H1 (cell line): Measurements from ENCODE around the gene C17orf50.

Experiments used
- BRCA1 ChIP-seq: IDR thresholded peaks from 2 replicates; pipeline ENCODE4 v1.6.1; 2012; ENCODE audit warnings: low read depth, low read length, improper control_type of control experiment
- EP300 ChIP-seq, 2 experiments: IDR thresholded peaks; 1 replicate in 1 of 2; 2 replicates in 1 of 2; pipeline ENCODE4 v1.6.1; 2011 to 2012; ENCODE audit warnings: low read depth in 2 of 2, low read length in 2 of 2, mild to moderate bottlenecking in 2 of 2, borderline replicate concordance in 1 of 2, inconsistent platforms in 1 of 2, moderate library complexity in 1 of 2
- GTF2F1 ChIP-seq: IDR thresholded peaks from 2 replicates; pipeline ENCODE4 v1.6.1; 2012; ENCODE audit warnings: low read depth, low read length, improper control_type of control experiment, borderline replicate concordance
- KDM1A ChIP-seq: fragments of 200-600, 300-600 bp; sonication (generic); IDR thresholded peaks from 2 replicates; pipeline ENCODE4 v1.7.1; 2016; ENCODE audit warnings: mild to moderate bottlenecking, low read length, borderline replicate concordance
- POLR2A ChIP-seq, 2 experiments: IDR thresholded peaks; 1 replicate in 1 of 2; 2 replicates in 1 of 2; pipeline ENCODE4 v1.6.1; 2011; ENCODE audit warnings: low read depth in 2 of 2, low read length in 2 of 2, mild to moderate bottlenecking in 2 of 2; ENCODE audit errors: control extremely low read depth in 1 of 2
- POLR2AphosphoS5 ChIP-seq: IDR thresholded peaks from 2 replicates; pipeline ENCODE4 v1.6.1; 2011; ENCODE audit warnings: low read depth, low read length
- SIN3A ChIP-seq, 2 experiments: IDR thresholded peaks in 1 of 2; conservative IDR thresholded peaks in 1 of 2; 2 replicates each; pipeline ENCODE4 v1.6.1; 2011 to 2012; ENCODE audit warnings: low read length in 2 of 2, improper control_type of control experiment in 1 of 2, low read depth in 1 of 2, mild to moderate bottlenecking in 1 of 2
- SIRT6 ChIP-seq: IDR thresholded peaks from one replicate; pipeline ENCODE4 v1.7.1; 2012; ENCODE audit warnings: low read length, inconsistent platforms
- TBP ChIP-seq: IDR thresholded peaks from 2 replicates; pipeline ENCODE4 v1.6.1; 2011; ENCODE audit warnings: low read depth, low read length, improper control_type of control experiment
- YY1 ChIP-seq: IDR thresholded peaks from 2 replicates; pipeline ENCODE4 v1.6.1; 2011; ENCODE audit warnings: low read depth, mild to moderate bottlenecking, low read length
- TF ChIP-seq, protein P1 (sequence below), 3 experiments: IDR thresholded peaks; 1 replicate in 2 of 3; 2 replicates in 1 of 3; pipeline versions ENCODE4 v1.5.1 to v1.6.1; 2011; ENCODE audit warnings: low read length in 3 of 3, mild to moderate bottlenecking in 3 of 3, inconsistent platforms in 2 of 3, low read depth in 1 of 3, moderate library complexity in 1 of 3; ENCODE audit not compliant: insufficient read depth in 1 of 3; ENCODE audit errors: control extremely low read depth in 1 of 3
- TF ChIP-seq, protein P2 (sequence below): IDR thresholded peaks from 2 replicates; pipeline ENCODE4 v1.6.1; 2012; ENCODE audit warnings: inconsistent platforms

GRCh38 chr17:35728551-35728950 is 32.1 kb upstream of the C17orf50 start:
- TF ChIP-seq YY1 (no peak), GTF2F1 (no peak), SIN3A (conservative IDR thresholded peaks at IDR 0.05 in 1 of 2, IDR thresholded peaks at IDR 0.05 in 1 of 2; ENCODE audit: low read depth in 1 of 2, low read length in 2 of 2) (no peak), EP300 (IDR thresholded peaks at IDR 0.05; ENCODE audit: borderline replicate concordance in 1 of 2, low read depth in 2 of 2, low read length in 2 of 2) (no peak), BRCA1 (no peak), KDM1A (no peak), POLR2A (IDR thresholded peaks at IDR 0.05; ENCODE audit: control extremely low read depth in 1 of 2, low read depth in 2 of 2, low read length in 2 of 2) (no peak), POLR2AphosphoS5 (no peak), TBP (no peak), SIRT6 (no peak)
- TF ChIP-seq, protein P1, sequence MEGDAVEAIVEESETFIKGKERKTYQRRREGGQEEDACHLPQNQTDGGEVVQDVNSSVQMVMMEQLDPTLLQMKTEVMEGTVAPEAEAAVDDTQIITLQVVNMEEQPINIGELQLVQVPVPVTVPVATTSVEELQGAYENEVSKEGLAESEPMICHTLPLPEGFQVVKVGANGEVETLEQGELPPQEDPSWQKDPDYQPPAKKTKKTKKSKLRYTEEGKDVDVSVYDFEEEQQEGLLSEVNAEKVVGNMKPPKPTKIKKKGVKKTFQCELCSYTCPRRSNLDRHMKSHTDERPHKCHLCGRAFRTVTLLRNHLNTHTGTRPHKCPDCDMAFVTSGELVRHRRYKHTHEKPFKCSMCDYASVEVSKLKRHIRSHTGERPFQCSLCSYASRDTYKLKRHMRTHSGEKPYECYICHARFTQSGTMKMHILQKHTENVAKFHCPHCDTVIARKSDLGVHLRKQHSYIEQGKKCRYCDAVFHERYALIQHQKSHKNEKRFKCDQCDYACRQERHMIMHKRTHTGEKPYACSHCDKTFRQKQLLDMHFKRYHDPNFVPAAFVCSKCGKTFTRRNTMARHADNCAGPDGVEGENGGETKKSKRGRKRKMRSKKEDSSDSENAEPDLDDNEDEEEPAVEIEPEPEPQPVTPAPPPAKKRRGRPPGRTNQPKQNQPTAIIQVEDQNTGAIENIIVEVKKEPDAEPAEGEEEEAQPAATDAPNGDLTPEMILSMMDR (IDR thresholded peaks at IDR 0.05; ENCODE audit: control extremely low read depth in 1 of 3, insufficient read depth in 1 of 3, low read depth in 1 of 3, low read length in 3 of 3) = no peak
- TF ChIP-seq, protein P2, sequence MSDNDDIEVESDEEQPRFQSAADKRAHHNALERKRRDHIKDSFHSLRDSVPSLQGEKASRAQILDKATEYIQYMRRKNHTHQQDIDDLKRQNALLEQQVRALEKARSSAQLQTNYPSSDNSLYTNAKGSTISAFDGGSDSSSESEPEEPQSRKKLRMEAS = no peak
